Measurements from ENCODE around the gene TMEM154. TPM values are rescaled to one million over a fixed set of nuclear protein-coding genes. Genes with fewer than 3 reads are reported as not detected.

The TMEM154 gene
- total and polyA plus RNA-seq, 8 donors, result 1.5 to 21.9 (median 2.5) TPM

GRCh38 chr4:152682143-152682941 is 2.5 kb upstream of the TMEM154 start:
- TF ChIP-seq CTCF (IDR thresholded peaks at IDR 0.05), result no peak
- H3K36me3 ChIP-seq, result no peaks in the 10 kb centered on the region
- DNase-seq, result no peak
- ATAC-seq, result no peak
- intact Hi-C loops (cut with DNase I), result no loop called here
- no peak overlapping the region for H3K4me3 ChIP-seq
- no peaks in the 10 kb centered on the region for H3K9me3 ChIP-seq
- H3K27ac ChIP-seq, result no peak overlapping the region
- H3K27me3 ChIP-seq, result no peaks in the 10 kb centered on the region
- H3K4me1 ChIP-seq, result peaks cover 3 to 11% of the 10 kb centered on the region in 2 donors

- no peaks in the 10 kb centered on the region for H3K36me3 ChIP-seq
- no peaks in the 10 kb centered on the region for H3K27me3 ChIP-seq
- no peak for TF ChIP-seq CTCF (IDR thresholded peaks at IDR 0.05)
- intact Hi-C loops (cut with DNase I), result no loop called here
- peak overlapping the region in 1 of 2 donors; percentile 87 for H3K27ac ChIP-seq
- H3K4me3 ChIP-seq, result no peak overlapping the region
- H3K4me1 ChIP-seq, result peaks cover 3 to 11% of the 10 kb centered on the region in 2 donors
- no peaks in the 10 kb centered on the region for H3K9me3 ChIP-seq
- ATAC-seq (no peak), DNase-seq (no peak)
Measured at GRCh38 chr4:152680988-152681603, 1.3 kb upstream of the TMEM154 start.

GRCh38 chr4:152678841-152679240 is 956 bp downstream of the TMEM154 start:
- peak overlapping the region in 1 of 2 donors; percentile 53 for H3K4me3 ChIP-seq

GRCh38 chr4:152677117-152677516 is 2.7 kb downstream of the TMEM154 start:
- Histone ChIP-seq H3K27ac (no peak overlapping the region), H3K36me3 (peaks cover 0 to 4% of the 10 kb centered on the region in 2 donors), H3K4me3 (no peak overlapping the region), H3K9me3 (no peaks in the 10 kb centered on the region), H3K4me1 (peaks cover 3 to 11% of the 10 kb centered on the region in 2 donors), H3K27me3 (no peaks in the 10 kb centered on the region)
- DNase-seq (no peak), ATAC-seq (no peak)
- TF ChIP-seq CTCF (IDR thresholded peaks at IDR 0.05), result no peak
- intact Hi-C loops (cut with DNase I), result no loop called here

More at GRCh38 chr4:152678841-152679240, 956 bp downstream of the TMEM154 start:
- no peaks in the 10 kb centered on the region for H3K27me3 ChIP-seq
- H3K27ac ChIP-seq, result peak overlapping the region in 1 of 2 donors; percentile 87
- DNase-seq (no peak), ATAC-seq (no peak)
- peaks cover 0 to 4% of the 10 kb centered on the region in 2 donors for H3K36me3 ChIP-seq
- peaks cover 3 to 11% of the 10 kb centered on the region in 2 donors for H3K4me1 ChIP-seq
- no peak for TF ChIP-seq CTCF (IDR thresholded peaks at IDR 0.05)
- intact Hi-C loops (cut with DNase I), result no loop called here
- H3K9me3 ChIP-seq, result no peaks in the 10 kb centered on the region

Data from left lung (tissue), 10 donors.